HG02973 (cell line): ENCODE measurements around the gene MAPKAPK5.
"Not testable (repeated sequence)": the region's sequence is repeated elsewhere in the genome, so short reads cannot be mapped to it uniquely, and the experiment has no call there.

Experiments
- ATAC-seq: cut with Tn5 transposase; IDR thresholded peaks from one replicate; pipeline ENCODE4 v1.9.1; 2021; ENCODE audit warnings: moderate library complexity; ENCODE audit not compliant: unreplicated experiment

MAPKAPK5 gene

GRCh38 chr12:111881716-111882115, 39.7 kb downstream of the MAPKAPK5 start:
- no peak for ATAC-seq

- ATAC-seq = no peak
Observed at GRCh38 chr12:111886662-111887545, 44.9 kb downstream of the MAPKAPK5 start.

GRCh38 chr12:111887926-111888745, 46.1 kb downstream of the MAPKAPK5 start:
- ATAC-seq = no peak

DNA sequence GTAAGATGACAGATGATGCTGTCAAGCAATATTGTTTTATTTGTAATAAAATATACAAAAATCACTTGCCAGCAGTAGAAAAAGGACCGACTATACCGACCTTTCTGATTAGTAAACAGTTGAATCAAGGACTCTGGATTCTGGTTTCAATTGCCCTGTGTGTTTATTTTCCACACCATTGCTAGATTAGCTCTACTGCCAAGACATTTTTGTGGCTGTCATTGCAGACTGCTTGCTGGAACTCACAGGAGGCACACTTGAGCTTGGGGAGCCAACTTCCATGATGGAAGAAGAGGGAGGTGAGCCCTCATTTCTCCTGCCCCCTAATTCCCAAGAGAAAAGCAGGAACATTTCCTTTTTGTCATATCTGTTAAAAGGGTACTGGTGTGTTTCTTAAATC, 51.3 kb downstream of the MAPKAPK5 start:
- ATAC-seq = no peak

DNA sequence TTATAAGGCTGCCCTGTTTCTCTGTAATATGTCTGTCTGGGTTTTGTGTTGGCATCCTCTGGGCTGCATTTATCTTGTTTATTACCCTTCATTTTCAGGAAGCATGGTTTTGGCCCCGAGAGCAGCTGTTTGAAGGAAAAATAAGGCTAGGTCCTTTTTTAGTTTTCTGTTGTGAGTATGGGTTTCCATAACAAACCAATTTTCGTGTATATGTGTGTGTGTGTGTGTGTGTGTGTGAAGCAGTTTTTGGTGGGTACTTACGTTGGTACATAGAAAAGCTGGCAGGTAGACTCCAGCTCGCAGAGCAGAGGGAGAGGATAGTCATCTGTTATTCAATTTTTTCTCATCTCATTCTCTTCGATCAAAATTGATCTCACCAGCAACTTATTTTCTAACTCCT, 52.5 kb downstream of the MAPKAPK5 start:
- ATAC-seq = no peak

DNA sequence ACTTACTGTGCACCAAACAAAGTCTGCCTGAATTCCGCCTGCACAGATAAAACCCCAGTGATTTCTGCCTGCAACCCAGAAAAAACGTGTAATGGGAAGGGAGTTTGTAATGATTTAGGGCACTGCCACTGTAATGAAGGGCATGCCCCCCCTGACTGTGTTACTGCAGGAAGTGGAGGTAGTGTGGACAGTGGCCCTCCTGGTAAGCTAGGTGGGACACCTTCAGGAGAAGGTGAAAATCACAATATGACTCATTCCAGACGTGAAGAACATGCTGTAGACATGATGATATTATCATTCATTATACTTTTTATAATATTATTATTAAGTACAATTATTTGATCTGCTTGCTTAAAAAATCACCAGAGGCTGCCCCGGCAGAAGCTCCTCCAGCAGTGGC, 59.2 kb downstream of the MAPKAPK5 start:
- no peak for ATAC-seq

DNA sequence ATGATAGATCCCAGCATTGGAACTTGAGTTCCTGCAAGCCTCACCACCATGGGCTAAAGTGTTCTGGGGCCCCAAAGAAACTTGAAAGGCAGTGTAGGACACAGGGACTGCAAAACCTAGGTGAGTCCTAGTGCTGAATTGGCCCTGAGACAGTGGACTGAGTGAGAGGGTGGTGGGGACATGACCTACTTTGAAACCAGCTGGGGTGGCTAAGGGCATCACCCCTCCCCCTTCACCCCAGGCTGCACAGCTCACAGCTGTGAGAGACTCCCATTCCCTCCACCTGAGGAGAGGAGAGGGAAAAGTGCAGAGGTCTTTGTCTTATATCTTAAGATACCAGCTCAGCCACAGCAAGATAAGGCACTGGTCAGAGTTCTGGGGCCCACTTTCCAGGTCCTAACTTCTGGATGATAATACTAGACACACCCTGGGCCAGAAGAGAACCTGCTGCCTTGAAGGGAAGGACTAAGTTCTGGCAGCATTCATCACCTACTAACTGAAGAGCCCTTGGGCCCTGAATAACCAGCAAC, 62.5 kb downstream of the MAPKAPK5 start:
- ATAC-seq = no peak

- no peak for ATAC-seq
Observed at GRCh38 chr12:111905502-111905901, 63.5 kb downstream of the MAPKAPK5 start.

GRCh38 chr12:111907740-111908139, 65.7 kb downstream of the MAPKAPK5 start:
- ATAC-seq = no peak

DNA sequence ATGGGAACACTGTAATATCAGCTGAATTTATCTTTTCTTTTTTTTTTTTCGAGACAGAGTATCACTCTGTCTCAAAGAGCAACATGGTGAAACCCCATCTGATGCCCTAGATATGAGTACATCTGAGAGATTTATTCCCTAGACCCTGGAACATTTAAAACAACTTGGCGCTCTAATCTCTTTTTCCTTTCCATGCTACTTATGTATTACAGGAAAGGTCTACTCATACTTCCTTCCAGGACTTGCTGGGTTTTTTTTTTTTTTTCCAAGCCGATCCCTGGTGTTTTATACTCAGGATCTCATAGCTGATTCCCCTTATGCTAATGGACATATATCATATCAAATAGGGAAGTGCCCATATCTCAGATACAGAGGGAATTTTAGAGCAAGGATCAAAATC, 83.1 kb downstream of the MAPKAPK5 start:
- no peak for ATAC-seq

GRCh38 chr12:111926631-111927030, 84.6 kb downstream of the MAPKAPK5 start:
- ATAC-seq = no peak

GRCh38 chr12:111927346-111927745, 85.3 kb downstream of the MAPKAPK5 start:
- no peak for ATAC-seq

- no peak for ATAC-seq
Observed at GRCh38 chr12:111932241-111932640, 90.2 kb downstream of the MAPKAPK5 start.

GRCh38 chr12:111936869-111937268, 94.8 kb downstream of the MAPKAPK5 start:
- ATAC-seq = no peak

GRCh38 chr12:111937429-111937828, 95.4 kb downstream of the MAPKAPK5 start:
- ATAC-seq = no peak

- ATAC-seq = no peak
Observed at GRCh38 chr12:111942557-111942956, 100.5 kb downstream of the MAPKAPK5 start.

DNA sequence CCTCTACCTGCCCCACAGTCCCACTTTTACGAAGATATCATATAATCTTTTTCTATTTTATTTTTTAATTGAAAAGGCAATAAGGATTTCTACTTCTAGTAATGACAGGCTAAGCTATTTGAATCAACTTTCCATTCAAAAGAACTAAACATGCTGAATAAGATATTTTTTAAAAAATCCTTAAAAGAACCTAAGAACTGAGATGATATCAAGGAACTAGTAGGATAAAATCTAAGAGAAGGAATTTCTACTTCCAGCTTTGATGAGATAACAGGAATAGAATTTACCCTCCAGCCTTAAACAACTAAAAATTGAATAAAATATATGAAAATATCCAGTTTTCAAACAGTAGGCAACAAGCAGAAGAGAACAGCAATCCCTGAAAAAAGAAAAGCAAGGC, 101.9 kb downstream of the MAPKAPK5 start:
- ATAC-seq = no peak

GRCh38 chr12:111950961-111951676, 109.1 kb downstream of the MAPKAPK5 start:
- ATAC-seq = not testable (repeated sequence)
